Measurements from ENCODE around the gene PELI3. TPM values are rescaled to one million over a fixed set of nuclear protein-coding genes. Genes with fewer than 3 reads are reported as not detected.

The PELI3 gene
- 1 to 10 TPM; 5.7 to 7.0 TPM for total RNA-seq

- peak; percentile 88 for ATAC-seq
- H3K27ac Mint-ChIP-seq: peak within 1 kb of the TSS; percentile 79
- intact Hi-C loops (cut with DNase I, micrococcal nuclease): loop anchor here (1.0 to 5.0 kb wide), 19 partner anchors 14 to 609 kb away; partner anchors contain the start of genes DPP3 (in 2 of the 2), ACTN3 (in 1 of the 2), BBS1 (in 1 of the 2) and BRMS1 (in 1 of the 2)
Measured at GRCh38 chr11:66466225-66467033, at the start of gene PELI3. TSS of gene PELI3 (plus strand) at chr11:66466905. CDS start at chr11:66468129, 1,224 bp downstream.

GRCh38 chr11:66417000-66417399, 49.7 kb upstream of the PELI3 start:
- Mint-ChIP-seq H3K27me3 (peaks cover 65% of the 10 kb centered on the region), H3K9me3 (ENCODE audit: low read depth) (peaks cover 6% of the 10 kb centered on the region), H3K4me3 (no peak overlapping the region), H3K36me3 (ENCODE audit: low read depth) (no peaks in the 10 kb centered on the region), H3K27ac (no peak overlapping the region), H3K4me1 (peaks cover 33% of the 10 kb centered on the region)
- ChIA-PET POLR2A (no interaction called here), CTCF (interaction anchor here (0.6 to 3.2 kb wide), 10 partner anchors 9 to 262 kb away, joined by 3 to 33 read pairs (median 4); partner anchors contain the start of gene MRPL11)
- intact Hi-C loops (cut with DNase I, micrococcal nuclease): no loop called here
- DNase-seq (peak; percentile 73), ATAC-seq (no peak)

More at GRCh38 chr11:66466225-66467033, at the start of gene PELI3:
- CTCF ChIA-PET: interaction anchor here (0.6 to 4.9 kb wide), 5 partner anchors 13 to 577 kb away, joined by 3 to 37 read pairs (median 3); partner anchors contain the start of genes DPP3 and MRPL11
- peak; percentile 98 for DNase-seq
- POLR2A ChIA-PET: interaction anchor here (0.6 to 1.5 kb wide), 7 partner anchors 13 to 212 kb away, joined by 3 to 14 read pairs (median 3); partner anchors contain the start of genes BBS1, DPP3, MRPL11 and RBM4B
- peak within 1 kb of the TSS; percentile 85 for H3K4me3 Mint-ChIP-seq
- H3K36me3 Mint-ChIP-seq (ENCODE audit: low read depth): peaks cover 4% of the 10 kb centered on the region
- no peaks in the 10 kb centered on the region for H3K27me3 Mint-ChIP-seq
- H3K4me1 Mint-ChIP-seq: peaks cover 38% of the 10 kb centered on the region
- H3K9me3 Mint-ChIP-seq (ENCODE audit: low read depth): no peaks in the 10 kb centered on the region

GRCh38 chr11:66418168-66418985, 48.3 kb upstream of the PELI3 start:
- Mint-ChIP-seq H3K36me3 (ENCODE audit: low read depth) (no peaks in the 10 kb centered on the region), H3K27me3 (peaks cover 60% of the 10 kb centered on the region), H3K4me3 (peak overlapping the region; percentile 38), H3K27ac (no peak overlapping the region), H3K9me3 (ENCODE audit: low read depth) (peaks cover 6% of the 10 kb centered on the region), H3K4me1 (peaks cover 33% of the 10 kb centered on the region)
- ChIA-PET CTCF (interaction anchor here (0.5 to 3.2 kb wide), 24 partner anchors 9 to 663 kb away, joined by 3 to 33 read pairs (median 4); partner anchors contain the start of genes DPP3, MRPL11, RBM4 and RBM4B), POLR2A (interaction anchor here (0.5 to 1.2 kb wide), 9 partner anchors 9 to 828 kb away, joined by 3 to 4 read pairs (median 3); partner anchors contain the start of genes MRPL11 and YIF1A)
- DNase-seq: peak; percentile 90
- ATAC-seq: peak; percentile 93
- intact Hi-C loops (cut with DNase I, micrococcal nuclease): loop anchor here (1.0 kb wide), 2 partner anchors 10 to 48 kb away; partner anchors contain the start of gene PELI3 (in 1 of the 2)

- Mint-ChIP-seq H3K4me3 (peak overlapping the region; percentile 13), H3K36me3 (ENCODE audit: low read depth) (no peaks in the 10 kb centered on the region), H3K27me3 (peaks cover 56% of the 10 kb centered on the region), H3K4me1 (peaks cover 33% of the 10 kb centered on the region), H3K9me3 (ENCODE audit: low read depth) (peaks cover 6% of the 10 kb centered on the region), H3K27ac (no peak overlapping the region)
- intact Hi-C loops (cut with DNase I, micrococcal nuclease): loop anchor here (1.0 kb wide), 2 partner anchors 11 to 47 kb away; partner anchors contain the start of gene PELI3 (in 1 of the 2)
- ATAC-seq (no peak), DNase-seq (no peak)
- ChIA-PET CTCF (interaction anchor here (0.8 to 3.2 kb wide), 7 partner anchors 8 to 130 kb away, joined by 3 to 33 read pairs (median 5); partner anchors contain the start of genes MRPL11 and YIF1A), POLR2A (no interaction called here)
Measured at GRCh38 chr11:66418986-66419308, 47.8 kb upstream of the PELI3 start.

- peaks cover 51% of the 10 kb centered on the region for H3K27me3 Mint-ChIP-seq
- no peak overlapping the region for H3K27ac Mint-ChIP-seq
- ATAC-seq: no peak
- no peak overlapping the region for H3K4me3 Mint-ChIP-seq
- peaks cover 6% of the 10 kb centered on the region for H3K9me3 Mint-ChIP-seq (ENCODE audit: low read depth)
- ChIA-PET POLR2A (no interaction called here), CTCF (interaction anchor here (0.9 to 1.6 kb wide), 3 partner anchors 20 to 35 kb away, joined by 3 to 5 read pairs (median 5); no protein-coding TSS in a partner anchor)
- DNase-seq: peak; percentile 42
- H3K4me1 Mint-ChIP-seq: peaks cover 33% of the 10 kb centered on the region
- H3K36me3 Mint-ChIP-seq (ENCODE audit: low read depth): no peaks in the 10 kb centered on the region
- intact Hi-C loops (cut with DNase I, micrococcal nuclease): loop anchor here in 1 of 2 experiments (2.0 to 5.0 kb wide), 2 partner anchors 197 to 422 kb away; partner anchors contain the start of genes RBM14 and RCE1
Measured at GRCh38 chr11:66419825-66420224, 46.9 kb upstream of the PELI3 start.

GRCh38 chr11:66420671-66421476, 45.8 kb upstream of the PELI3 start, which contains the start of gene NPAS4:
TSS of gene NPAS4 (plus strand) at chr11:66421035. CDS start at chr11:66421180, 145 bp downstream.
- Mint-ChIP-seq H3K9me3 (ENCODE audit: low read depth) (peaks cover 6% of the 10 kb centered on the region), H3K27ac (no peak within 1 kb of the TSS), H3K36me3 (ENCODE audit: low read depth) (no peaks in the 10 kb centered on the region), H3K27me3 (peaks cover 41% of the 10 kb centered on the region), H3K4me1 (peaks cover 33% of the 10 kb centered on the region), H3K4me3 (no peak within 1 kb of the TSS)
- intact Hi-C loops (cut with DNase I, micrococcal nuclease): loop anchor here (1.0 to 5.0 kb wide), 6 partner anchors 13 to 421 kb away; partner anchors contain the start of genes YIF1A (in 2 of the 2), DPP3 (in 1 of the 2), RBM14 (in 1 of the 2) and RCE1 (in 1 of the 2)
- no peak for ATAC-seq
- peak; percentile 16 for DNase-seq
- ChIA-PET CTCF (interaction anchor here (0.6 to 2.1 kb wide), 12 partner anchors 9 to 257 kb away, joined by 3 to 14 read pairs (median 5); partner anchors contain the start of genes MRPL11 and RBM4B), POLR2A (interaction anchor here (1.0 to 1.7 kb wide), 3 partner anchors 9 to 195 kb away, joined by 3 to 5 read pairs (median 5); partner anchors contain the start of genes DPP3 and RBM14)

GRCh38 chr11:66421492-66422205, 45.1 kb upstream of the PELI3 start:
- peak; percentile 93 for DNase-seq
- Mint-ChIP-seq H3K9me3 (ENCODE audit: low read depth) (peaks cover 6% of the 10 kb centered on the region), H3K36me3 (ENCODE audit: low read depth) (no peaks in the 10 kb centered on the region), H3K4me1 (peaks cover 30% of the 10 kb centered on the region), H3K4me3 (no peak overlapping the region), H3K27ac (no peak overlapping the region), H3K27me3 (peaks cover 35% of the 10 kb centered on the region)
- peak; percentile 40 for ATAC-seq
- ChIA-PET POLR2A (interaction anchor here (0.6 to 1.7 kb wide), 5 partner anchors 10 to 195 kb away, joined by 3 to 5 read pairs (median 4); partner anchors contain the start of genes DPP3, RBM14 and ZDHHC24), CTCF (interaction anchor here (0.6 to 2.1 kb wide), 13 partner anchors 8 to 256 kb away, joined by 3 to 14 read pairs (median 4); partner anchors contain the start of genes MRPL11 and RBM4B)
- intact Hi-C loops (cut with DNase I, micrococcal nuclease): loop anchor here (1.0 to 5.0 kb wide), 6 partner anchors 13 to 421 kb away; partner anchors contain the start of genes YIF1A (in 2 of the 2), DPP3 (in 1 of the 2), RBM14 (in 1 of the 2) and RCE1 (in 1 of the 2)

GRCh38 chr11:66426314-66426713, 40.4 kb upstream of the PELI3 start:
- no peaks in the 10 kb centered on the region for H3K27me3 Mint-ChIP-seq

GRCh38 chr11:66428933-66429332, 37.8 kb upstream of the PELI3 start:
- H3K9me3 Mint-ChIP-seq (ENCODE audit: low read depth): no peaks in the 10 kb centered on the region
- H3K27ac Mint-ChIP-seq: no peak overlapping the region
- CTCF ChIA-PET: interaction anchor here (0.9 to 3.8 kb wide), 7 partner anchors 11 to 167 kb away, joined by 3 to 28 read pairs (median 8); no protein-coding TSS in a partner anchor
- intact Hi-C loops (cut with DNase I, micrococcal nuclease): no loop called here
- DNase-seq (no peak), ATAC-seq (no peak)
- no peak overlapping the region for H3K4me3 Mint-ChIP-seq
- H3K4me1 Mint-ChIP-seq: no peaks in the 10 kb centered on the region
- H3K27me3 Mint-ChIP-seq: no peaks in the 10 kb centered on the region
- POLR2A ChIA-PET: interaction anchor here (0.7 kb wide), 1 partner anchor 51 kb away, joined by 3 read pairs; no protein-coding TSS in a partner anchor
- H3K36me3 Mint-ChIP-seq (ENCODE audit: low read depth): peaks cover 21% of the 10 kb centered on the region

More at GRCh38 chr11:66426314-66426713, 40.4 kb upstream of the PELI3 start:
- H3K36me3 Mint-ChIP-seq (ENCODE audit: low read depth): peaks cover 15% of the 10 kb centered on the region
- no peak overlapping the region for H3K4me3 Mint-ChIP-seq
- intact Hi-C loops (cut with DNase I, micrococcal nuclease): no loop called here
- H3K9me3 Mint-ChIP-seq (ENCODE audit: low read depth): no peaks in the 10 kb centered on the region
- H3K27ac Mint-ChIP-seq: no peak overlapping the region
- CTCF ChIA-PET: interaction anchor here (0.9 to 3.6 kb wide), 4 partner anchors 8 to 41 kb away, joined by 3 to 28 read pairs (median 4); no protein-coding TSS in a partner anchor
- H3K4me1 Mint-ChIP-seq: no peaks in the 10 kb centered on the region
- no peak for ATAC-seq
- DNase-seq: no peak
- POLR2A ChIA-PET: no interaction called here

Data from activated CD4-positive, alpha-beta T cell treated with anti-CD3 and anti-CD28 coated beads for 36 hours (primary cell).